Measurements from ENCODE around the gene APCDD1.

Gene APCDD1

GRCh38 chr18:10508591-10508990, 54.2 kb downstream of the APCDD1 start:
- no peak for TF ChIP-seq ZFP30 (CRISPR knock-in tag; IDR thresholded peaks at IDR 0.05)
- TF ChIP-seq ARNTL (CRISPR knock-in tag; IDR thresholded peaks at IDR 0.05; ENCODE audit: borderline replicate concordance, low read depth): no peak
- no peak for TF ChIP-seq SNAI2 (CRISPR knock-in tag; IDR thresholded peaks at IDR 0.05)
- TF ChIP-seq CSRNP3 (CRISPR knock-in tag; IDR thresholded peaks at IDR 0.05): no peak
- no peak for TF ChIP-seq GLIS3 (CRISPR knock-in tag; IDR thresholded peaks at IDR 0.05)
- TF ChIP-seq ZNF8 (CRISPR knock-in tag; IDR thresholded peaks at IDR 0.05): no peak
- TF ChIP-seq RARB (CRISPR knock-in tag; IDR thresholded peaks at IDR 0.05): no peak
- TF ChIP-seq CREB5 (CRISPR knock-in tag; IDR thresholded peaks at IDR 0.05; ENCODE audit: low read depth): no peak
- TF ChIP-seq ZNF565 (CRISPR knock-in tag; conservative IDR thresholded peaks at IDR 0.05; ENCODE audit: low read depth): no peak
- TF ChIP-seq ISL1 (CRISPR knock-in tag; IDR thresholded peaks at IDR 0.05): no peak
- no peak for TF ChIP-seq ESRRG (CRISPR knock-in tag; IDR thresholded peaks at IDR 0.05)
- TF ChIP-seq OSR1 (CRISPR knock-in tag; IDR thresholded peaks at IDR 0.05): no peak
- no peak for TF ChIP-seq CSDC2 (CRISPR knock-in tag; IDR thresholded peaks at IDR 0.05)
- TF ChIP-seq TCF4 (CRISPR knock-in tag; IDR thresholded peaks at IDR 0.05; ENCODE audit: borderline replicate concordance): no peak
- no peak for TF ChIP-seq PATZ1 (CRISPR knock-in tag; IDR thresholded peaks at IDR 0.05; ENCODE audit: borderline replicate concordance)
- TF ChIP-seq PPARA (CRISPR knock-in tag; IDR thresholded peaks at IDR 0.05; ENCODE audit: borderline replicate concordance): no peak
- TF ChIP-seq ZC3H10 (CRISPR knock-in tag; IDR thresholded peaks at IDR 0.05): no peak
- TF ChIP-seq BACH2 (CRISPR knock-in tag; IDR thresholded peaks at IDR 0.05; ENCODE audit: borderline replicate concordance): no peak
- no peak for TF ChIP-seq TOX (CRISPR knock-in tag; IDR thresholded peaks at IDR 0.05; ENCODE audit: borderline replicate concordance)
- TF ChIP-seq POU6F1 (CRISPR knock-in tag; IDR thresholded peaks at IDR 0.05; ENCODE audit: borderline replicate concordance, low read depth): no peak
- ATAC-seq: no peak

- no peak for ATAC-seq
Measured at GRCh38 chr18:10511236-10511635, 56.8 kb downstream of the APCDD1 start.

More at GRCh38 chr18:10511236-10511635, 56.8 kb downstream of the APCDD1 start:
- TF ChIP-seq RARB (CRISPR knock-in tag; IDR thresholded peaks at IDR 0.05) (no peak), ZFP30 (CRISPR knock-in tag; IDR thresholded peaks at IDR 0.05) (no peak), ARNTL (CRISPR knock-in tag; IDR thresholded peaks at IDR 0.05; ENCODE audit: borderline replicate concordance, low read depth) (no peak), GLIS3 (CRISPR knock-in tag; IDR thresholded peaks at IDR 0.05) (no peak), TCF4 (CRISPR knock-in tag; IDR thresholded peaks at IDR 0.05; ENCODE audit: borderline replicate concordance) (no peak), ESRRG (CRISPR knock-in tag; IDR thresholded peaks at IDR 0.05) (no peak), ZNF565 (CRISPR knock-in tag; conservative IDR thresholded peaks at IDR 0.05; ENCODE audit: low read depth) (no peak), PATZ1 (CRISPR knock-in tag; IDR thresholded peaks at IDR 0.05; ENCODE audit: borderline replicate concordance) (no peak), OSR1 (CRISPR knock-in tag; IDR thresholded peaks at IDR 0.05) (no peak), POU6F1 (CRISPR knock-in tag; IDR thresholded peaks at IDR 0.05; ENCODE audit: borderline replicate concordance, low read depth) (no peak), BACH2 (CRISPR knock-in tag; IDR thresholded peaks at IDR 0.05; ENCODE audit: borderline replicate concordance) (no peak), ZNF70 (CRISPR knock-in tag; IDR thresholded peaks at IDR 0.05) (no peak)

Data from SK-N-SH treated with all-trans-retinoic acid at 6 μM for 48 hours (cell line).